HG03060 (cell line): ENCODE measurements around the gene PCP2.

Experiments
- ATAC-seq: cut with Tn5 transposase; IDR thresholded peaks from one replicate; pipeline ENCODE4 v1.9.1; 2021; ENCODE audit warnings: low read depth, moderate number of reproducible peaks; ENCODE audit not compliant: unreplicated experiment

The PCP2 gene

GRCh38 chr19:7602935-7603497 lies 30.5 kb downstream of the PCP2 start:
- ATAC-seq: no peak

GRCh38 chr19:7602240-7602934 lies 31.1 kb downstream of the PCP2 start:
- no peak for ATAC-seq

DNA sequence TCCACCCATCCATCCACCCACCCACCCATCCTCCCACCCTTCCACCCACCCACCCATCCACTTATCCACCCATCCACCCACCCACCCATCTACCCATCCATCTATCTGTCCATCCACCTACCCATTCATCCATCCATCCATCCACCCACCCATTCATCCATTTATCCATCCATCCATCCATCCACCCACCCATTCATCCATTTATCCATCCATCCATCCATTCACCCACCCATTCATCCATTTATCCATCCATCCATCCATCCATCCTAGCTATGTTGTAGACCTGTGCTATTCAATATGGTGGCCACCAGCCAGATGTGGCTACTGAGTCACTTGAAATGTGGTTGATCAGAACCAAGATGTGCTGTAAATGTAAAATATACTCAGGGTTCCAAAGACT lies 32.8 kb downstream of the PCP2 start:
- no peak for ATAC-seq

DNA sequence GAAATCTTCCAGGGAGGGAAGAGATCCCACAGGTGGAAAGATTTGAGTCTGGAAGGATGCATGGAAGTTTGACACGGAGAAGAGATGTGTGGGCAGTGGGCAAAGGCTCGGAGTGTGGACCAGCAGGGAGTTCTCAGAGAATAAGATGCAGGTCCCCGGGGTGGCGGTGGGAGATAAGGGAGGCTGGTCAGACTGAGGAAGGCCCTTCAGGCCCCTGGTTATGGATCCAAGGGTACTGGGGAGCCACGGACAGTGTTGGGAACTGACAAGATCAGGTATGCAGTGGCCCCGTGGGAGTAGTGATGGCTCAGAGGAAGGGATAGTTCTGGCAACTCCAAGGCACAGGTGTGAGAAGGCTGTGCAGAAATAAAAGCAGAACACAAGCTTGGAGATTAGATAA lies 35.3 kb downstream of the PCP2 start:
- no peak for ATAC-seq

- no peak for ATAC-seq
Measured at GRCh38 chr19:7597689-7598088, 35.8 kb downstream of the PCP2 start.

DNA sequence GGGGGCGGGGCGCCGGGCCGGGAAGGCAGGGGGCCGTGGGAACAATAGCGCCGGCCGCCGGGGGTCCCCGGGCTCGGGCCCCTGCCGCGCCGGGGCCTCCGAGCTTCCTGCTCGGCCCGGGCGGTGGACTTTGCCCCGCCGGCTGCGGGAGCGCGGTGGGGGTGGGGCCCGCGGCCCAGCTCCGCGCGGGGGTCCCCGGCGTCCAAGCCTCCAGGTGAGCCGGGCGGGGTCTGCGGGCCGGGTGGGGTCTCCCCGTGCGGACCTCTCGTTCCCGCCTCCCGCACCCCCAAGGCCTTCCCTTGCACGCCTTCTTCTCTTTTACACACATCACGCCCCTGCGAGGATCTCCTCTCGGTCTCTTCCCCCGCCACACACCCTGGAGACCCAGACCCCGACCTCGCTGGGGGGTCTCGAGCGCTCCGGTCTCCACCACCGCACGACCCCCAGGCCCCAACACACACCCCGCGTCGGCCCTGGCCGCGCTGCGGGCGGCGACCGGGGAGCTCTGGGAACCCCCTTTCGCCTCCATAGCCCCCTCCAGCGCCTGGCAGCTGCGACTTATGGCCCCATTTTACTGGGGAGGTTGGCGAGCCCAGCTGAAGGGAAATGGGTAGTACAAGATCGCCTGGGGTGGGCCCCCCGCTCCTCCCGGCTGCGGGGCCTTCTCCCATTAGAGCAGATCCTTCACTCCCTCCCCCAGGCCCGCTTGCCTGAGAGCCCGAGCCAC lies 37.1 kb downstream of the PCP2 start:
- ATAC-seq: no peak

GRCh38 chr19:7595466-7596133 lies 37.9 kb downstream of the PCP2 start, which contains the start of gene CAMSAP3:
Gene CAMSAP3 (plus strand): TSS chr19:7595863. CDS start chr19:7596003, 140 bp downstream.
- no peak for ATAC-seq

DNA sequence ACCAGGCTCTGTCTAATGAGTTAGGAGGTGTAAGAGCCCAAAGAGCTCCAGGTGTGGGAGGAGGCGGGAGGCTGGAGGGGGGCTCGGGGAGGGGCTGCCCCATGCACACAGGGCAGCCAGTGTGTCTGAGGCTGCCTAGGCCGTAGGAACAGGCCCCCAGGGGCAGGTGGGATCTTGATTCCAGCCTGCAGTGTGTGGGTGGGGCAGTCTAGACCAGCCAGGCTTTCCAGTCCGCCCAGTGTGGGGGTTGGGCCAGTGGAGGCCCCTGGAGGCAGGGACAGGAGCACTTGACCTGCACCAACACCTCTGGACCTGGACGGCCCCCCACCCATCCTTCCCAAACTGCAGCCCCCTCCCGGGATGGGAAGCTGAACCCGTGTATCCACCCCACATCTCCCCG lies 43.3 kb downstream of the PCP2 start:
- ATAC-seq: no peak

DNA sequence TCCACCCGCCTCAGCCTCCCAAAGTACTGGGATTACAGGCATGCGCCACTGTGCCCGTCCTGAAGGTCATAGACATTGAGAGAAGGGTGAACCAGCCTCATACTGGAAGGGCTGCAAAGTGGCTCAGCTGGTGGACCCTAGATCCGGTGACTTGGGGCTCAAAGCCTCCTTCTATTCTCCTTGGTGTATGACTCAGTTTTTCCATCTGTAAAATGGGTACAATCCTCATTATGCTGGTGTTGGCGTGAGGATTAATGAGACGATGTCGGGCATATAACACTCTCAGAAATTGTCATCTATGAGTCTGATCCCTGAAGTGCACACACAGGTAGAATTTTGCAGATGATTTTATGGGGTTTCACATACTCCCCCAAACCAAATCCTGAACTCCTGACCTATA lies 43.7 kb downstream of the PCP2 start:
- no peak for ATAC-seq

DNA sequence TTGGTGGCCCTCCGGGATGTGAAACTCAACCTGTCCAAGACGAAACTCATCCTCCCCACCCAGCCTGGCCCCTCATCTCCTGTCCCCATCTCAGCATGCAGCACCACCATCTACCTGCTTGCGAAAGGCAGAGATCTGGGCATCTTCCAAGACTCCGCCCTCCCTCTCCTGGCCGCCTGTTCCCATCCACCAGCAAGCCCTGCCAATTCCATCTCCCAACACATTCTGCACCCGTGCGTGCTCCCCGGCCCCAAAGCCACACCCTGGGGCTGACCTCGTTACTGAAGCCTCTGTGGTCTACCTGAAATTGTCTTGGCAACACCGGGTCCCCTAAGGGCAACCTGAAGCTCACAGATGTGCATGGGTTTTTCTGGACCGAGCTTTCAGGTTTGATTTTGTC lies 51.1 kb downstream of the PCP2 start:
- ATAC-seq: no peak
